GM12878 (cell line): ENCODE results near the gene FKBP3. TPM values are rescaled to one million over a fixed set of nuclear protein-coding genes. Genes with fewer than 3 reads are reported as not detected.

Source experiments
- ASH2L ChIP-seq: fragments of 300-600, 200-600 bp; sonication (generic); IDR thresholded peaks from 2 replicates; pipeline ENCODE4 v1.6.1; 2017; ENCODE audit warnings: low read depth, mild to moderate bottlenecking, borderline replicate concordance
- ATF2 ChIP-seq: IDR thresholded peaks from 2 replicates; pipeline ENCODE4 v1.6.1; 2012; ENCODE audit warnings: low read length, inconsistent platforms
- ATF7 ChIP-seq: fragments of 450-650 bp; IDR thresholded peaks from 2 replicates; pipeline ENCODE4 v1.6.1; 2016; ENCODE audit warnings: low read depth, mild to moderate bottlenecking
- BCL11A ChIP-seq: IDR thresholded peaks from 2 replicates; pipeline ENCODE4 v1.6.1; 2011; ENCODE audit warnings: low read depth, low read length
- E2F4 ChIP-seq: IDR thresholded peaks from 2 replicates; pipeline ENCODE4 v1.6.1; 2012; ENCODE audit warnings: low read depth, low read length, improper control_type of control experiment
- EGR1 ChIP-seq, 2 experiments: IDR thresholded peaks; 1 replicate in 1 of 2; 2 replicates in 1 of 2; pipeline ENCODE4 v1.6.1; 2011 to 2012; ENCODE audit warnings: low read depth in 2 of 2, low read length in 2 of 2, borderline replicate concordance in 1 of 2, mild to moderate bottlenecking in 1 of 2, moderate library complexity in 1 of 2
- ETV6 ChIP-seq, 2 experiments: fragments of 450-650 bp in 1 of 2; IDR thresholded peaks in 1 of 2; conservative IDR thresholded peaks in 1 of 2; 2 replicates each; pipeline ENCODE4 v1.6.1; 2014; ENCODE audit warnings: antibody characterized with exemption in 1 of 2, borderline replicate concordance in 1 of 2, low read depth in 1 of 2, mild to moderate bottlenecking in 1 of 2, moderate library complexity in 1 of 2
- FOXM1 ChIP-seq: IDR thresholded peaks from 2 replicates; pipeline ENCODE4 v1.6.1; 2012; ENCODE audit warnings: low read depth, mild to moderate bottlenecking, inconsistent platforms, low read length, moderate library complexity
- IRF5 ChIP-seq: fragments of 450-650 bp; IDR thresholded peaks from 2 replicates; pipeline ENCODE4 v1.6.1; 2017; ENCODE audit warnings: borderline replicate concordance
- MLLT1 ChIP-seq: fragments of 450-650 bp; IDR thresholded peaks from 2 replicates; pipeline ENCODE4 v1.6.1; 2016; ENCODE audit warnings: mild to moderate bottlenecking
- MTA2 ChIP-seq: fragments of 450-650 bp; IDR thresholded peaks from 2 replicates; pipeline ENCODE4 v1.6.1; 2016; ENCODE audit warnings: low read depth, mild to moderate bottlenecking, moderate library complexity
- NFIC ChIP-seq: IDR thresholded peaks from 2 replicates; pipeline ENCODE4 v1.6.1; 2012; ENCODE audit warnings: low read depth, mild to moderate bottlenecking, inconsistent platforms, low read length, moderate library complexity
- NFYA ChIP-seq: IDR thresholded peaks from 2 replicates; pipeline ENCODE4 v1.6.1; 2011; ENCODE audit warnings: low read depth, mild to moderate bottlenecking, low read length, improper control_type of control experiment, borderline replicate concordance
- NR2C2 ChIP-seq: IDR thresholded peaks from 2 replicates; pipeline ENCODE4 v1.6.1; 2011; ENCODE audit warnings: borderline replicate concordance, low read depth; ENCODE audit not compliant: control insufficient read depth, insufficient read length
- POU2F2 ChIP-seq: IDR thresholded peaks from 3 replicates; pipeline ENCODE4 v1.6.1; 2011; ENCODE audit warnings: low read depth, mild to moderate bottlenecking, low read length, borderline replicate concordance
- RBBP5 ChIP-seq: fragments of 200-600 bp; sonication (generic); conservative IDR thresholded peaks from 2 replicates; pipeline ENCODE4 v1.6.1; 2016
- SMC3 ChIP-seq: IDR thresholded peaks from 2 replicates; pipeline ENCODE4 v1.6.1; 2011; ENCODE audit warnings: low read length, improper control_type of control experiment, borderline replicate concordance
- TAF1 ChIP-seq: IDR thresholded peaks from 2 replicates; pipeline ENCODE4 v1.6.1; 2011; ENCODE audit warnings: mild to moderate bottlenecking, low read depth, low read length, borderline replicate concordance
- USF1 ChIP-seq: IDR thresholded peaks from 2 replicates; pipeline ENCODE4 v1.6.1; 2011; ENCODE audit warnings: borderline replicate concordance, low read depth, mild to moderate bottlenecking, moderate library complexity, mixed read lengths, low read length; ENCODE audit not compliant: insufficient read depth; ENCODE audit errors: extremely low read length
- ZNF384 ChIP-seq: IDR thresholded peaks from 2 replicates; pipeline ENCODE4 v1.6.1; 2012; ENCODE audit warnings: low read depth, mild to moderate bottlenecking, low read length, improper control_type of control experiment, borderline replicate concordance
- ZSCAN29 ChIP-seq: fragments of 450-650 bp; IDR thresholded peaks from 2 replicates; pipeline ENCODE4 v1.6.1; 2017; ENCODE audit warnings: mild to moderate bottlenecking, moderate library complexity
- polyA plus RNA-seq, 11 experiments: library from polyadenylated mRNA; depleted of rRNA in 4 of 11; unstranded in 6 of 11; stranded (reverse) in 5 of 11; fragments of >200 nt; fragmentation: Nextera tagmentation in 4 of 11; fragmentation: Illumina TruSeq in 1 of 11; extraction: Ambion mirVana in 4 of 11; extraction: Trizol in 1 of 11; gene quantifications; 1 replicate in 1 of 11; 2 replicates in 10 of 11; pipeline versions ENCODE4 v1.2.1 to v1.2.3, GENCODE V29; 2011 to 2016; ENCODE audit warnings: inconsistent platforms in 2 of 11, missing spikeins in 2 of 11, low read depth in 1 of 11
- total RNA-seq, 4 experiments: library from RNA; depleted of rRNA in 3 of 4; stranded (reverse); fragments of >200 nt in 3 of 4; fragmentation: Illumina TruSeq in 1 of 4; extraction: Trizol in 1 of 4; gene quantifications; 2 replicates each; pipeline versions ENCODE4 v1.2.1 to v1.2.3, GENCODE V29; 2013 to 2021

Gene FKBP3
- total and polyA plus RNA-seq, 10 of the 15 experiments (the other 5 are each of a cell fraction or from before 2014, with no cell fraction given) = 67.2 to 218 (median 129) TPM

- TF ChIP-seq USF1 = peak; percentile 91
- no peak for TF ChIP-seq NR2C2
- no peak for TF ChIP-seq SMC3
- no peak for TF ChIP-seq RBBP5
- no peak for TF ChIP-seq ATF7
- TF ChIP-seq ASH2L = no peak
- no peak for TF ChIP-seq ZSCAN29
- TF ChIP-seq NFYA = no peak
- TF ChIP-seq BCL11A = peak; percentile 21; the same call in 1 of the 2 replicates
- TF ChIP-seq FOXM1 = no peak
- no peak for TF ChIP-seq ATF2
- no peak for TF ChIP-seq IRF5
- TF ChIP-seq MTA2 = no peak
- TF ChIP-seq ETV6 (conservative IDR thresholded peaks at IDR 0.05 in 1 of 2, IDR thresholded peaks at IDR 0.05 in 1 of 2; ENCODE audit: borderline replicate concordance in 1 of 2, low read depth in 1 of 2) = no peak
- no peak for TF ChIP-seq NFIC
- TF ChIP-seq EGR1 (IDR thresholded peaks at IDR 0.05; ENCODE audit: borderline replicate concordance in 1 of 2, low read depth in 2 of 2, low read length in 2 of 2) = peak in 1 of 2 experiments; percentile 80; a peak in 2 of 3 replicates
- peak; percentile 63; the same call in 1 of the 2 replicates for TF ChIP-seq E2F4
- peak; percentile 69; the same call in 2 of the 3 replicates for TF ChIP-seq POU2F2
- peak; percentile 67; the same call in 1 of the 2 replicates for TF ChIP-seq TAF1
- no peak for TF ChIP-seq ZNF384
- peak; percentile 60; the same call in 1 of the 2 replicates for TF ChIP-seq MLLT1
These were observed 50.1 kb downstream of the FKBP3 start, which contains the start of gene PRPF39 (continued) for GRCh38 chr14:45083976-45084722.
